Gastroesophageal sphincter (tissue), 3 donors: ENCODE measurements around the gene NEK10.

Source experiments
- CTCF ChIP-seq, 4 experiments: fragments of 200-600 bp in 2 of 4; fragments of 450-650 bp in 2 of 4; sonication (generic) in 1 of 4; IDR thresholded peaks; one replicate each; pipeline ENCODE4 v1.5.1; 2017 to 2019; ENCODE audit warnings: antibody characterized with exemption in 4 of 4, mild to moderate bottlenecking in 2 of 4, moderate library complexity in 2 of 4
- POLR2A ChIP-seq, 2 donors: fragments of 450-650 bp; IDR thresholded peaks; one replicate each; pipeline ENCODE4 v1.6.1; 2017; ENCODE audit warnings: antibody characterized with exemption in 2 of 2, mild to moderate bottlenecking in 2 of 2, moderate library complexity in 1 of 2
- POLR2AphosphoS5 ChIP-seq: sonication (generic); formaldehyde crosslinking; IDR thresholded peaks from one replicate; pipeline ENCODE4 v1.6.1; 2017; ENCODE audit warnings: antibody characterized with exemption

- TF ChIP-seq POLR2A (IDR thresholded peaks at IDR 0.05) = no peak
- no peak for TF ChIP-seq CTCF (IDR thresholded peaks at IDR 0.05)
- no peak for TF ChIP-seq POLR2AphosphoS5
These were observed 230.6 kb downstream of the NEK10 start for GRCh38 chr3:27138562-27138961.
